Neural progenitor cell (in vitro differentiated cells): ENCODE results near the gene RNASE13.

Experiments used
- CTCF ChIP-seq: fragments of 200-600 bp; sonication (generic); IDR thresholded peaks from 2 replicates; pipeline ENCODE4 v1.5.1; 2017; ENCODE audit warnings: antibody characterized with exemption, mild to moderate bottlenecking
- EZH2 ChIP-seq: fragments of 200-600 bp; sonication (generic); IDR thresholded peaks from 2 replicates; pipeline ENCODE4 v1.6.1; 2017; ENCODE audit warnings: antibody characterized with exemption, mild to moderate bottlenecking, moderate library complexity

DNA sequence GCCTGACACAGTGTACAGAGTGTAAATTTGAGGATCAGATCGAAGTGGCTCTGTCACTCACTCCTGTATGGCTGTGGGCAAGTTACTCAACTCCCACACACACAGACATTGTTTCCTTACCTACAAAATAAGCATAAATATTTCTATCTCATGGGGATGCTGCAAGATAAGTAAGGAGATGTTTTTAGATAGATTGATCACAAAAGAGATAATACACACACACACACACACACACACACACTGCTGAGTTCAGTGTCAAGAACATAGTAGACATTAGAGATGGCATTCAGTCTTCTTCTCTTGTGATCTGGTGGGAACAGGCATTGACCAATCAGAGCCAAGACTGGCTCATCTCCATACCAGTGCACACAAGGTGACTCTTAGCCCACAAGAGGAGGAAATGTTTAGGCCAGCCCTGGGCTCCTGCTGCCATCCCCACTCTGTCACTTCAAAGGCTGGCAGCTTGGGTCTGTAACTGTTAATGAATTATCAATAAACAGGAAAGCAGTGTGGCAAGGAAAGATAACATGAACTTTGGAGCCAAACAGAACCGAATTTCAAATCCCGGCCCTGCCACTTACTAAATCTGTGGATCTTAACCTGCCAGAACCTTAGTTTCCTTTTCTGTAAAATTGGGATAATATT lies 19.6 kb upstream of the RNASE13 start:
- TF ChIP-seq CTCF: no peak
- TF ChIP-seq EZH2: no peak
